Mesothelial cell of epicardium (in vitro differentiated cells): Measurements from ENCODE around the gene LIMS4. TPM values are rescaled to one million over a fixed set of nuclear protein-coding genes. Genes with fewer than 3 reads are reported as not detected.
"Not testable (repeated sequence)": the region's sequence is repeated elsewhere in the genome, so short reads cannot be mapped to it uniquely, and the experiment has no call there.

Experiments used
- DNase-seq, 2 experiments: peaks; one replicate each; pipeline ENCODE4 v3.0.0; 2021; ENCODE audit warnings: low spot score in 2 of 2; ENCODE audit not compliant: unreplicated experiment in 2 of 2
- H3K27ac Mint-ChIP-seq: 2 replicates; pipeline ENCODE4 v1.8.0; 2021; ENCODE audit warnings: mixed read lengths
- H3K27me3 Mint-ChIP-seq: 2 replicates; pipeline ENCODE4 v1.8.0; 2021; ENCODE audit warnings: low read depth, mixed read lengths
- H3K36me3 Mint-ChIP-seq: 2 replicates; pipeline ENCODE4 v1.8.0; 2021; ENCODE audit warnings: mixed read lengths
- H3K4me1 Mint-ChIP-seq: 2 replicates; pipeline ENCODE4 v1.8.0; 2021; ENCODE audit warnings: mixed read lengths
- H3K4me3 Mint-ChIP-seq: 2 replicates; pipeline ENCODE4 v1.8.0; 2021; ENCODE audit warnings: mild to moderate bottlenecking, moderate library complexity, mixed read lengths
- H3K9me3 Mint-ChIP-seq: 2 replicates; pipeline ENCODE4 v1.8.0; 2021; ENCODE audit warnings: mixed read lengths
- total RNA-seq: library from RNA; stranded (reverse); gene quantifications from 3 replicates; pipeline ENCODE4 v1.2.1, GENCODE V29; 2021

LIMS4 gene
- total RNA-seq, 1 donor from 2014 or later = 1.8 TPM

DNA sequence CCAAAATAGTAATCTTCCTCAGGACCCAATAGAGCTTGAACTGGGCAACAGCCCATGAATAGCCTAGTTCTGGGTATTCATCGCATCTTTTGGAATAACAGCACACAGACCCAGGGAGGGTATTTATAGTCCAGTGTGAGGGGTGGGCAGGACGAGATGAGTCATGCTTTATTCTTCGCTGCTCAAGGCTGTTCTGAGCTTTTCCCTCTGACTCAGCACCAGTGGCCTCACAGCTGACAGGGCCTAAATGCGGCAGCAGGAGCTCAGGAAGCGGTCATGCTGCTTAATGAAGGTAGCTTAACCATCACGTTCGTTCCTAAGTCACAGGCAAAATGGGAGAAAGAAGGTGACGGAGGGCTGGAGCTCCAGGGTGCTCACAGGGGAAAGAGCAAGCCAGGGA is 7.3 kb downstream of the LIMS4 start:
- H3K4me1 Mint-ChIP-seq, H3K27ac Mint-ChIP-seq, H3K9me3 Mint-ChIP-seq, DNase-seq, H3K27me3 Mint-ChIP-seq, H3K4me3 Mint-ChIP-seq, H3K36me3 Mint-ChIP-seq: not testable (repeated sequence)

DNA sequence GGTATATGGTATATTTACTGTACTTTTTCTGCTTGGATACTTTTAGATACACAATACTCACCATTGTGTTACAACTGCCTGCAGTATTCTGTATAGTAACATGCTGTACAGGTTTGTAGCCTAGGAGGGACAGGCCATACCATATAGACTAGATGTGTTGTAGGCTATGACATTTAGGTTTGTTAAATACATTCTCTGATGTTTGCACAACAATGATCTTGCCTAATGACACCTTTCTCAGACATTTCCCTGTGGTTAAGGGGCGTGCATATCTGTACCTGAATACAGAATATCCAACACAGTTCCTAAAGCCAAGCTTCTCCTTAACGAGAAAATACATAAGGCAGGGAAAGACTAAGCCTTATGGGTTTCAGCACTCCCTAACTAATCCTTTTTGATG is 10.2 kb downstream of the LIMS4 start:
- not testable (repeated sequence) for H3K27ac Mint-ChIP-seq, H3K4me3 Mint-ChIP-seq, H3K9me3 Mint-ChIP-seq, H3K4me1 Mint-ChIP-seq, H3K36me3 Mint-ChIP-seq, DNase-seq, H3K27me3 Mint-ChIP-seq

DNA sequence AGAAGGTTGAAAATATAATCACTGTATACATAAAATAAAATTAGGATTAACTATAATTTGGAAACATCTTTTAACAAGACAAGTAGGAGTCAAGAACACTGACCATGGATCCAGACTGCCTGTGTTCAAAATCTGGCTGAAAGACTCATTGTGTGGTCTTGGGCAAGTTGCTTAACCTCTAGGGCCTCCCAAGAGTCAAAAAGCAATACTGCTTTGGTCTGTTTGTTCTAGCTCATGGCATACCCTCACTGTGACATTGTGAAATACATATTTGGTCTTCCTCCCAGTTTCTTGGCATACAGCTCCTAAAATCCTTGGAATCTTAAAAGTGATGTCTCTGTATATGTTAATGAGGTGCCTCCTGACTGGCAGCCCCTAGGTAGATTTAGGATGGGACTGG is 12.3 kb downstream of the LIMS4 start:
- H3K27ac Mint-ChIP-seq, H3K4me1 Mint-ChIP-seq, H3K9me3 Mint-ChIP-seq, H3K36me3 Mint-ChIP-seq, H3K4me3 Mint-ChIP-seq, DNase-seq, H3K27me3 Mint-ChIP-seq: not testable (repeated sequence)

DNA sequence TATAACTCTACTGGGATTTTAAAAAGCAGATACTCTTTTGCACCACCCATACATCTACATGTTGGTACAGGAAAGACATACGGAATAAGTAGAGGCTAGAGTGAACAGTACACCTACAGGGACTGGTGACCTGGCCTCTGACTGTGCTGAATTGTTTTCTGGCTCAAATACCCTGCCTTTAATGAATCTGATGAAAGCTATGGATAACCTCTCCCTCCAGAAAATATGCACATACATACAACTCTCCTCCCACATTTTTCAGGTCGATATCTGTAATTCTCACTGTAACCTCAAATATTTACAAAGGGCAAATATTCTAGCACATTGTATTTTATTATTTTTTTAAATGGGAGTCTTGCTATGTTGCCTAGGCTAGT is 15.4 kb downstream of the LIMS4 start:
- not testable (repeated sequence) for H3K9me3 Mint-ChIP-seq, H3K36me3 Mint-ChIP-seq, DNase-seq, H3K4me1 Mint-ChIP-seq, H3K27ac Mint-ChIP-seq, H3K27me3 Mint-ChIP-seq, H3K4me3 Mint-ChIP-seq

DNA sequence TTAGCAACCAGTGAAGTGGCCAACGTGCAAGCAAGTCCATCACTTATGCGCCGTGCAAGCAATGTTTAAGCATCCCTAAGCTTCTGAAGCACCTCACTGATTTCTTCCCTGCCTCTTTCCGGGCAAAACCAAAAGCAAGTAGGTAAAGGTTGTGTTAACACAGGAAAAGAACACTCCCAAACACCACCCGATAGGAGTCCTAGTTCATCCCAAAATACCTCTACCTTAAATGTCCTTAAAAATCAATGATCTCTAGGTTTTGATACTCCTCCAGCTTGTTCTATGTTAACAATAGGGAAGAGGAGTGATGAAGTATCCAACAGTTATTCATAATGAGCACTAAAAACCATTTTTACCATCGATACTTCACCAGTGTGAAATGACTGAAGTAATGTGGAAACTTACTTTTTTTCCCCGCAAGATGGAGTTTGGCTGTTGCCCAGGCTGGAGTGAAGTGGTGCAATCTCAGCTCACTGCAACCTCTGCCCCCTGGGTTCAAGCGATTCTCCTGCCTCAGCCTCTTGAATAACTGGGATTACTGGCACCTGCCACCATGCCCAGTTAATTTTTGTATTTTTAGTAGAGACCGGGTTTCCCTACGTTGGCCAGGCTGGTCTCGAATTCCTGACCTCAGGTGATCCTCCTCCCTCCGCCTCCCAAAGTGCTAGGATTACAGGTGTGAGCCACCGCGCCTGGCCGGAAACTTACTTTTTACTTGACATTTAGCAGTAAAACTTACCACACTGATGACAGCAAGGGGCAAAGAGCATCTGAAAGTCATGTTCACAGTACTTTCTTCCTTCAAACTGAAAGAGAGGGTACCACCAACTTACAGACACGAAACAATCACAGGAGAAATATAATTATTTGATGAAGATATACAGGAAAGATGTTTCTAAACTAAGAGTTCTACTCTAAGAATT is 16.1 kb downstream of the LIMS4 start:
- not testable (repeated sequence) for H3K27me3 Mint-ChIP-seq, H3K9me3 Mint-ChIP-seq

DNA sequence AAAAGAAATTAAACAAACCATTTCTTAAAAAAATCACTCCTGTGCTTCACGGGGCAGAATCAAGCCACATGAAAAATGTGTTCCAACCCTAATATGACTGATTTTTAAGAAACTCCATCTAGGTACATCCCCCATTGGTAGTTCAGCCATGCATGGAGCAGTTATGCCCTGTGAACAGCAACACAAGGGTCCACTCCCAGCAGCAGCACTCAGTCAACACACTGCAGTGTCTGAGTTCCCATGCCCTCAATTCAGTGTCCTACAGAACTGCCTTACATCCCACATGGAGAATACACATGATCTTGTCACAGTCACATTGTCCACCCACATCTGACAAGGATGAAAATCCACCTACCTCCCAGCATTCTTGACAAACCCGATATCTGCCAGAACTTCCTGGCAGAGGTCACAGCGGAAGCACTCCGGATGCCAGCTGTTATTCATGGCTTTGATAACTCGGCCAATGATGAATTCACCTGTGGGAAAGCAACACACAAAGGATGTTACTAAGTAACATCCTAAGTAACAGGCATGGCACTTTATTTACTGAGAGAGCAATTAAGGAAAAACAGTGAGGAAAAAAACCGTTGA is 17.4 kb downstream of the LIMS4 start:
- H3K27ac Mint-ChIP-seq, H3K4me3 Mint-ChIP-seq, H3K9me3 Mint-ChIP-seq, H3K4me1 Mint-ChIP-seq, H3K27me3 Mint-ChIP-seq, DNase-seq, H3K36me3 Mint-ChIP-seq: not testable (repeated sequence)

More for the DNA sequence above, 16.1 kb downstream of the LIMS4 start:
- DNase-seq, H3K27ac Mint-ChIP-seq, H3K4me1 Mint-ChIP-seq, H3K36me3 Mint-ChIP-seq, H3K4me3 Mint-ChIP-seq: not testable (repeated sequence)

DNA sequence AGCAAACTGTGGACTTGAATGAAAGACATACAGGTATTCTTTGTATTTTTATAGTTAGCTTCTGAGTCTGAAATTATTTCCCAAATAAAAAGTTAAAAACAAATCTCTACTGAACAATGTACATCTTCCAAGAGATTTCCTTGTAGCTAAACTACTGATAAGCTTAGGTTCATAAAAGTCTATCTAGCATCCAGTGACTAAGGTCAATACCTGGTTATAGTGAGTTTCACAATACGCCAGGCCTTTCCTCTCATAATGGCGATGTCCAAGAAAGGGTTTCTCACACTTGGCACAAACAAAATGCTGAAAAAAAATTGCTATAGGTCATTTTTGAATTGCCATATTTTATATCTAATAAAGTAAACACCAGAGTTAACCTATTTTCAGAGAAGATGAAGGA is 21.7 kb downstream of the LIMS4 start:
- H3K36me3 Mint-ChIP-seq, H3K9me3 Mint-ChIP-seq, H3K4me3 Mint-ChIP-seq, H3K4me1 Mint-ChIP-seq, H3K27ac Mint-ChIP-seq, H3K27me3 Mint-ChIP-seq, DNase-seq: not testable (repeated sequence)

DNA sequence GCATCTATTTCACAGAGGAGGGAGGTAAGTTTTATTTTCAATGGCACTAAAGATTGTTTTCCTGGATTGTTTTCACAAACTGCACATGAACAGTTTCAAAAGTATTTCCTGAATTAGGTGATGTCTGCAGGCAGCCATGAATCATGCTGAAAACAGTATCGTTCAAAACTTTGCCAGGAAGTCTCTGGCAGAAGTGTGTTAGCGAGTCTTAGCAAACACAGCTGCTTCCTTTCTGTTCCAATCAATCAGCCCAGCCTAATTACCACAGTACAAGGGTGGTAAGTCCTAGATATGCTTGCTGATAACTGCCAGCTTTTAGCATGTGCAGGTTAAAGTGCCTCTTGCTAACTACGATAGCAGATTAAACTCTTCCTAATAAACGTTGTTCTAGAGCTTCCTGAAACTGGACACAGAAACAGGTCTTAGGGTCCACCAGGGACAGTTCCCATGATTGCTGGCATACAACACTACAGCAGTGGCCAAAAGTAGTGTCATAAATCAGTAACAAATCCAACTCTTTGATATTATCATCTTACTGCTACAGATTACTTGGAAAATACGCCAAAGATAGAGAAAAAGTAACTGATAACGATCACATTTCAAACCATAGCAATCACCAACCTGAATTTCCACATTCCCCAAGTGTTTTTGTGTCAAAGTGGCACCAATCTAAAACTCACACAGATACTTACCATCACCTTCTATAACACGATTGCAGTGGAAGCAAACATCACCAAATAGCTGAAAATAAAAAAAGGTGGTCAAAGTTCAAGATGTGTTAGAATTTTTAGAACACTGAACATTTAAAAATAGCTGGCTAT is 23.3 kb downstream of the LIMS4 start:
- H3K36me3 Mint-ChIP-seq, H3K4me1 Mint-ChIP-seq, H3K4me3 Mint-ChIP-seq, H3K27ac Mint-ChIP-seq, DNase-seq, H3K9me3 Mint-ChIP-seq, H3K27me3 Mint-ChIP-seq: not testable (repeated sequence)

DNA sequence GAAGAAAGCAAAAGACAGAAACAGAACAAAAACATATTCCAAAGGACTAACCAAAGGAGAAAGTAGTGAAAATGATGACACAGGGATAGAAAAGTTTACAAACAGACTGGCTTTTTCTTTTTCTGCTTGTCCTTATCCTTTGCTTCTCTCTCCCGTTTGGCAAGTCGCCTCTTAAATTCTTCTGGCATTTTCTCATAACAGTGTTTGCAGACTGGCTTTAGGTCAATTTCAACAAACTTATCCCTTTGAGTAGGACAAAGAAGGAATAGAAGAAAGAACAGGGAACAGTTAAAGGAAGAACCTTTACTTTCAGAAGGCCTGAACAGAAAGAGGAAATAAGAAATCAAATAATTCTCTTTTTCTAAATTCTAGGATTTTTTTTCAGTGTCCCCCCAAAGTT is 26.0 kb downstream of the LIMS4 start:
- not testable (repeated sequence) for H3K27ac Mint-ChIP-seq, H3K27me3 Mint-ChIP-seq, DNase-seq, H3K36me3 Mint-ChIP-seq, H3K9me3 Mint-ChIP-seq, H3K4me3 Mint-ChIP-seq, H3K4me1 Mint-ChIP-seq

DNA sequence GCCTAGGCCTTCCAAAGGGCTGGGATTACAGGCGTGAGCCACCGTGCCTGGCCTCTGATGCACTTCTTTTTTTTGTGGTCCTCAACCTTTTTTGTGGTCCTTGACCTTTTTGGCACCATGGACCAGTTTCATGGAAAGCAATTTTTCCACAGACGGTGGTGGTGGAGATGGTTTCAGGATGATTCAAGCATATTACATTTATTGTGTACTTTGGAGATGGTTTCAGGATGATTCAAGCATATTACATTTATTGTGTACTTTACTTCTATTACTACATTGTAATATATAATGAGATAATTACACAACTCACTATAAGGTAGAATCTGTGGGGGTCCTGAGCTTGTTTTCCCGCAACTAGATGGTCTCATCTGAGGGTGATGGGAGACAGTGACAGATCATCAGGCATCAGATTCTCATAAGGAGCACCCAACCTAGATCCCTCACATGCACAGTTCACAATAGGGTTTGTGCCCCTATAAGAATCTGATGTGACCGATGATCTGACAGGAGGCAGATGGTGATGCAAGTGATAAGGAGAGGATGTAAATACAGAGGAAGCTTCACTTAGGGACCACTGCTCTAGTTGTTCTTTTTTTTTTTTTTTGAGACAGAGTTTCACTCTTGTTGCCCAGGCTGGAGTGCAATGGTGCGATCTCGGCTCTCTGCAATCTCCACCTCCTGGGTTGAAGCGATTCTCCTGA is 29.2 kb downstream of the LIMS4 start:
- not testable (repeated sequence) for H3K36me3 Mint-ChIP-seq, DNase-seq, H3K4me3 Mint-ChIP-seq, H3K9me3 Mint-ChIP-seq, H3K4me1 Mint-ChIP-seq, H3K27me3 Mint-ChIP-seq, H3K27ac Mint-ChIP-seq

DNA sequence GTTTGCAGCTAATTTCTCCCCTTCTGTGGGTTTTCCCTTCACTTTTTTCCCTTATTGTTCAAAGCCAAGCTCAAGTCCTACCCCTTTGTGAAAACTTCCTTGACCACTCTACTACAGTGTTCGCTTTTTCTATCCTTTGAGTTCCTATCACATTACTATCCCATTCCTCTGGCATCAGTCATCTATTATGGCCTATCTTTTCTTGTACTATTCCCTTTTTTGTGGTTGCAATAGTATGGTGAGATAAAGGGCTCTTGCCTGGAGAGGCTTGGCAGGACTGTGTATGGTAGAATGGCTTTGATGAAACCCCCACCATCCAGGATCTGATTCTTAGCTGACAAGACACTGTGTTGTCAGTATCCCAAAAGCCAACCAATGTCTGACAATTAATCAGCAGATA is 30.7 kb downstream of the LIMS4 start:
- H3K27me3 Mint-ChIP-seq, H3K9me3 Mint-ChIP-seq: not testable (repeated sequence)

DNA sequence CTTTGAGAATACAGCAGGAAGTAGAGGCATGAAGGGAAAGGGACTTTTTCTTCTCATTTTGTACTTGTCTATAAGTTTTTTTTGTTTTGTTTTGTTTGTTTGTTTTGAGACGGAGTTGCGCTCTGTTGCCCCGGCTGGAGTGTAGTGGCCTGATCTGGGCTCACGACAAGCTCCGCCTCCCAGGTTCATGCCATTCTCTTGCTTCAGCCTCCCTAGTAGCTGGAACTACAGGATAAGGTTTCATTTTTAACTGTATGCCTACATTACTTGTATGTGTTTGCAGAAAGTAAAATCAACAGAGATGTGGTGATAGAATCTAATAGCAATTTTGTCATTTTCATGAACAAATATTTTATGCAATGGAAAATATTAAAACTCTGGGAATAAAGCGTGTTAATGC is 38.1 kb downstream of the LIMS4 start:
- H3K4me1 Mint-ChIP-seq, H3K36me3 Mint-ChIP-seq, H3K9me3 Mint-ChIP-seq, H3K4me3 Mint-ChIP-seq, H3K27me3 Mint-ChIP-seq, H3K27ac Mint-ChIP-seq, DNase-seq: not testable (repeated sequence)

More for the DNA sequence above, 30.7 kb downstream of the LIMS4 start:
- H3K4me1 Mint-ChIP-seq, H3K36me3 Mint-ChIP-seq, DNase-seq, H3K4me3 Mint-ChIP-seq, H3K27ac Mint-ChIP-seq: not testable (repeated sequence)

DNA sequence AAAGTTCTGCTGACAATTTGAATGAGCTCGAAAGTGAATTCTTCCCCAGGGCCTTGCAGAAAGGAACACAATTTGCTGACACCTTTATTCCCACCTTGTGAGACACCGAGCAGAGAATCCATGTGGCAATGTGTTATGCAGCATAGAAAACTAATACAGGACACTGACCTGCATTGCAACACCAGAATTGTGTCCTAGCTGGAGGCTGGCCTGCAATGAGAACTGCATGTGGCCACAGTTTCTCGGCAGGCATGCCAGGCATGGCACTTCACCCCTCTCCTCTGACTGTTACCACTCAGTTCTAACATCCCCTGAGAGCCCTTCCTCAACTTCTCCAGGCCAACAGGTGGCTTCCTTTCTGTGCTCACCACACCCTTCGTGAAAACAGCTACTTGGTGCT is 46.9 kb downstream of the LIMS4 start:
- not testable (repeated sequence) for H3K27me3 Mint-ChIP-seq, DNase-seq, H3K4me1 Mint-ChIP-seq, H3K4me3 Mint-ChIP-seq, H3K36me3 Mint-ChIP-seq, H3K9me3 Mint-ChIP-seq, H3K27ac Mint-ChIP-seq
